Measurements from ENCODE around the gene UBAC2. TPM values are rescaled to one million over a fixed set of nuclear protein-coding genes. Genes with fewer than 3 reads are reported as not detected.

UBAC2 gene
- total and polyA plus RNA-seq, 4 donors, result 49.9 to 77.1 (median 53.7) TPM

GRCh38 chr13:99434258-99434788 is 233.7 kb downstream of the UBAC2 start:
- Histone ChIP-seq H3K27me3 (ENCODE audit: control insufficient read depth in 3 of 3, insufficient read depth in 3 of 3, low read length in 2 of 3) (peaks cover 0 to 6% (median under 1%) of the 10 kb centered on the region in 3 donors), H3K36me3 (ENCODE audit: control insufficient read depth in 4 of 4, insufficient read depth in 4 of 4, low read length in 4 of 4) (no peaks in the 10 kb centered on the region), H3K9me3 (ENCODE audit: control insufficient read depth in 4 of 4, insufficient read depth in 3 of 4, low read length in 3 of 4) (no peaks in the 10 kb centered on the region), H3K9ac (ENCODE audit: insufficient read depth in 1 of 2, low read length in 2 of 2) (no peak overlapping the region), H3K27ac (ENCODE audit: low read depth in 1 of 2, low read length in 1 of 2) (no peak overlapping the region), H3K4me1 (ENCODE audit: control insufficient read depth in 5 of 5, insufficient read depth in 5 of 5, low read length in 5 of 5) (peaks cover 0 to 10% (median 5%) of the 10 kb centered on the region in 5 donors), H3K4me3 (no peak overlapping the region)
- TF ChIP-seq CTCF (IDR thresholded peaks at IDR 0.05; ENCODE audit: control extremely low read depth, extremely low read depth), result no peak
- DNase-seq (no peak), ATAC-seq (ENCODE audit: insufficient read depth, low FRiP score) (no peak)
- 78 to 88% methylated on average over 17 of the region's 17 CpGs for WGBS, 2 donors

GRCh38 chr13:99435116-99435515 is 234.5 kb downstream of the UBAC2 start:
- DNase-seq, result no peak
- Histone ChIP-seq H3K27me3 (ENCODE audit: control insufficient read depth in 3 of 3, insufficient read depth in 3 of 3, low read length in 2 of 3) (peaks cover 0 to 8% (median 6%) of the 10 kb centered on the region in 3 donors), H3K27ac (ENCODE audit: low read depth in 1 of 2, low read length in 1 of 2) (no peak overlapping the region), H3K9ac (ENCODE audit: insufficient read depth in 1 of 2, low read length in 2 of 2) (no peak overlapping the region), H3K36me3 (ENCODE audit: control insufficient read depth in 4 of 4, insufficient read depth in 4 of 4, low read length in 4 of 4) (no peaks in the 10 kb centered on the region), H3K4me1 (ENCODE audit: control insufficient read depth in 5 of 5, insufficient read depth in 5 of 5, low read length in 5 of 5) (peaks cover 0 to 10% (median 5%) of the 10 kb centered on the region in 5 donors), H3K4me3 (no peak overlapping the region), H3K9me3 (ENCODE audit: control insufficient read depth in 4 of 4, insufficient read depth in 3 of 4, low read length in 3 of 4) (no peaks in the 10 kb centered on the region)
- no peak for ATAC-seq (ENCODE audit: insufficient read depth, low FRiP score)
- 80 to 88% methylated on average over 6 of the region's 6 CpGs for WGBS, 2 donors
- no peak for TF ChIP-seq CTCF (IDR thresholded peaks at IDR 0.05; ENCODE audit: control extremely low read depth, extremely low read depth)

GRCh38 chr13:99435998-99436397 is 235.3 kb downstream of the UBAC2 start:
- Histone ChIP-seq H3K27me3 (ENCODE audit: control insufficient read depth in 3 of 3, insufficient read depth in 3 of 3, low read length in 2 of 3) (peaks cover 0 to 9% (median 6%) of the 10 kb centered on the region in 3 donors), H3K9me3 (ENCODE audit: control insufficient read depth in 4 of 4, insufficient read depth in 3 of 4, low read length in 3 of 4) (no peaks in the 10 kb centered on the region), H3K9ac (ENCODE audit: insufficient read depth in 1 of 2, low read length in 2 of 2) (no peak overlapping the region), H3K4me3 (no peak overlapping the region), H3K36me3 (ENCODE audit: control insufficient read depth in 4 of 4, insufficient read depth in 4 of 4, low read length in 4 of 4) (no peaks in the 10 kb centered on the region), H3K4me1 (ENCODE audit: control insufficient read depth in 5 of 5, insufficient read depth in 5 of 5, low read length in 5 of 5) (peaks cover 0 to 10% (median 5%) of the 10 kb centered on the region in 5 donors), H3K27ac (ENCODE audit: low read depth in 1 of 2, low read length in 1 of 2) (no peak overlapping the region)
- 52 to 57% methylated on average over 3 of the region's 3 CpGs for WGBS, 2 donors
- ATAC-seq (ENCODE audit: insufficient read depth, low FRiP score) (no peak), DNase-seq (no peak)
- no peak for TF ChIP-seq CTCF (IDR thresholded peaks at IDR 0.05; ENCODE audit: control extremely low read depth, extremely low read depth)

Small RNA genes lying within 50 kb of the gene (small RNA-seq; reads per million reads assigned to genes)
- gene MIR623 (ENCODE audit: low replicate concordance) (not detected), gene RN7SKP9 (ENCODE audit: low replicate concordance) (0.39 reads per million, percentile 48 among the genes with 10 or more reads in this experiment)

Other genes starting within 250 kb of the UBAC2 start
- gene DOCK9, start 222.8 kb upstream of the UBAC2 start, total RNA-seq, result 100 to 1,000 TPM; 158 to 193 TPM
- gene DOCK9, start 222.8 kb upstream of the UBAC2 start, polyA plus RNA-seq, result 100 to 1,000 TPM in 1 of 2 donors, 10 to 100 TPM in 1; 48.8 to 109 TPM
- 1 to 10 TPM in 1 of 2 donors, under 1 TPM in 1; 0.21 to 1.3 TPM for gene GPR18, start 57.5 kb downstream of the UBAC2 start, total RNA-seq
- gene GPR18, start 57.5 kb downstream of the UBAC2 start, polyA plus RNA-seq, result under 1 TPM; 0.24 to 0.60 TPM
- 10 to 100 TPM in 1 of 2 donors, 1 to 10 TPM in 1; 6.3 to 38.3 TPM for gene GPR183, start 106.5 kb downstream of the UBAC2 start, total RNA-seq
- gene GPR183, start 106.5 kb downstream of the UBAC2 start, polyA plus RNA-seq, result 10 to 100 TPM in 1 of 2 donors, 1 to 10 TPM in 1; 6.6 to 25.5 TPM